NB4 (cell line): ENCODE measurements around the gene MDM2.

ENCODE experiments used
- DNase-seq: peaks from one replicate; pipeline ENCODE4 v3.0.0; 2010; ENCODE audit warnings: low read depth
- H3K4me3 ChIP-seq: one replicate; pipeline ENCODE4 v1.5.1; 2011; ENCODE audit warnings: mild to moderate bottlenecking, low read depth, low read length, moderate library complexity
- MYC ChIP-seq: IDR thresholded peaks from 2 replicates; pipeline ENCODE4 v1.6.1; 2011; ENCODE audit warnings: low read depth, low read length
- POLR2A ChIP-seq: IDR thresholded peaks from 2 replicates; pipeline ENCODE4 v1.6.1; 2011; ENCODE audit warnings: mild to moderate bottlenecking; ENCODE audit not compliant: insufficient read length; ENCODE audit errors: extremely low read depth
- TF ChIP-seq, protein P1 (sequence below): IDR thresholded peaks from one replicate; pipeline ENCODE4 v1.5.1; 2012; ENCODE audit warnings: low read depth, low read length
- TF ChIP-seq, protein P2 (sequence below): IDR thresholded peaks from 2 replicates; pipeline ENCODE4 v1.6.1; 2011; ENCODE audit warnings: low read depth, low read length

Gene MDM2

DNA sequence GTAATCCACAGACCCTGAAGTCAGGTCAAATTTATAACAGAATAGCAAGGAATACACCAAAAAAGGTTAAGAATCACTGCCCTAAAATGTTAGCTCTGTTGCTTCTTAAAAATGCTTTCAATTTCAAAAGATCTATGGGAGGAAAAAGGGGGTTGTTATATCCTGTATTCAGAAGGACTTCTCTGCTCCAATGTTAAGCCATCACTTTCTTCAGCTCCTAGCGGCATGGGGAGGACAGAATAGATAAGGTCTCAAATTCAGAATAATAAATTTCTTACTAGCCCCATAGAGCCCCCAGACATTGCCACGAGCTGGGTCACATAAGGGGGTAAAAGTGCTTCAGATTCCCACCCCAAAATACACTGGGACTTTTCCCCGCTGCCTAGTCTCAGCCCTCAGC lies 75.2 kb downstream of the MDM2 start:
- no peak for TF ChIP-seq MYC
- no peak for TF ChIP-seq POLR2A
- TF ChIP-seq, protein P1, sequence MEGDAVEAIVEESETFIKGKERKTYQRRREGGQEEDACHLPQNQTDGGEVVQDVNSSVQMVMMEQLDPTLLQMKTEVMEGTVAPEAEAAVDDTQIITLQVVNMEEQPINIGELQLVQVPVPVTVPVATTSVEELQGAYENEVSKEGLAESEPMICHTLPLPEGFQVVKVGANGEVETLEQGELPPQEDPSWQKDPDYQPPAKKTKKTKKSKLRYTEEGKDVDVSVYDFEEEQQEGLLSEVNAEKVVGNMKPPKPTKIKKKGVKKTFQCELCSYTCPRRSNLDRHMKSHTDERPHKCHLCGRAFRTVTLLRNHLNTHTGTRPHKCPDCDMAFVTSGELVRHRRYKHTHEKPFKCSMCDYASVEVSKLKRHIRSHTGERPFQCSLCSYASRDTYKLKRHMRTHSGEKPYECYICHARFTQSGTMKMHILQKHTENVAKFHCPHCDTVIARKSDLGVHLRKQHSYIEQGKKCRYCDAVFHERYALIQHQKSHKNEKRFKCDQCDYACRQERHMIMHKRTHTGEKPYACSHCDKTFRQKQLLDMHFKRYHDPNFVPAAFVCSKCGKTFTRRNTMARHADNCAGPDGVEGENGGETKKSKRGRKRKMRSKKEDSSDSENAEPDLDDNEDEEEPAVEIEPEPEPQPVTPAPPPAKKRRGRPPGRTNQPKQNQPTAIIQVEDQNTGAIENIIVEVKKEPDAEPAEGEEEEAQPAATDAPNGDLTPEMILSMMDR, result no peak
- TF ChIP-seq, protein P2, sequence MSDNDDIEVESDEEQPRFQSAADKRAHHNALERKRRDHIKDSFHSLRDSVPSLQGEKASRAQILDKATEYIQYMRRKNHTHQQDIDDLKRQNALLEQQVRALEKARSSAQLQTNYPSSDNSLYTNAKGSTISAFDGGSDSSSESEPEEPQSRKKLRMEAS, result no peak
- no peak overlapping the region for H3K4me3 ChIP-seq
- no peak for DNase-seq

DNA sequence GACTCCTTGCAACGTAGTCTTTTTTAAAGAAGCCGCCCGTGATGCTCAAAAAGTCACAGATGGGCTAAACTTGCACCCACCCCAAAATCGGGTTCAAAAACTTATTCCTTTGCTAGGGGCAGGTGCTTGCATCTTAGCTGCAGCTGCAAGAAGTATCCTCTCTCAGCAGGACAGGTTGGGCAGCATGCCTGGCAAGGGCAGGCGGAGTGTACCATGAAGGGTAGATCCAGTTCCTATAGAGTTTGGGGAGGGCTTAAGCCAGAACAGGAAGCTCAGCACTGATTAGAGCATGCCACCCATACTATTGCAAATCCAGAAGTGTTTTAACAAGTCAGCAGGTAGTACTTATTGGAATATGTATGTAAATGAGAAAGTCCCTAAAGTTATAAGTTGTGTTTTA lies 76.3 kb downstream of the MDM2 start:
- no peak overlapping the region for H3K4me3 ChIP-seq
- no peak for DNase-seq
- TF ChIP-seq MYC, result no peak
- TF ChIP-seq, protein P2, result no peak
- TF ChIP-seq, protein P1, result no peak
- no peak for TF ChIP-seq POLR2A

DNA sequence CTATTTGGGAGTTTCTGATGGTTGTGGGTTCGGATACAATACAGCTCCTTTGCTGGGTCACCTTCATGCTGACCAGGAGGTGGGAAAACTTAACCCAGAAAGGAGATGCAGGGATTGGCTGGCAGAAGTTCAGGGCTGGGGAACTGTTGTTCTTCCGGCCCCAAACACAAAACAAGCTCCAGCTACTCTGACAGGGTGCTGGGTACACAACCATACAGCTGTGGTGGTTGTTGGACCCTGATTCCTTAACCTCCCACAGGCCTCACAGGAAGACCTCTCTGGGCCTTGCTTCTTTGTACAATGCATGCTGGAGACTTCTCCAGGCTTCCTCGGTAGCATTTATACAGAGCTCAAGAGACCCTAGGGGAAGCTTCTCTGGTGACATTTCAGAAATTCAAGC lies 77.4 kb downstream of the MDM2 start:
- DNase-seq, result no peak
- no peak for TF ChIP-seq POLR2A
- TF ChIP-seq, protein P2, result no peak
- TF ChIP-seq, protein P1, result no peak

DNA sequence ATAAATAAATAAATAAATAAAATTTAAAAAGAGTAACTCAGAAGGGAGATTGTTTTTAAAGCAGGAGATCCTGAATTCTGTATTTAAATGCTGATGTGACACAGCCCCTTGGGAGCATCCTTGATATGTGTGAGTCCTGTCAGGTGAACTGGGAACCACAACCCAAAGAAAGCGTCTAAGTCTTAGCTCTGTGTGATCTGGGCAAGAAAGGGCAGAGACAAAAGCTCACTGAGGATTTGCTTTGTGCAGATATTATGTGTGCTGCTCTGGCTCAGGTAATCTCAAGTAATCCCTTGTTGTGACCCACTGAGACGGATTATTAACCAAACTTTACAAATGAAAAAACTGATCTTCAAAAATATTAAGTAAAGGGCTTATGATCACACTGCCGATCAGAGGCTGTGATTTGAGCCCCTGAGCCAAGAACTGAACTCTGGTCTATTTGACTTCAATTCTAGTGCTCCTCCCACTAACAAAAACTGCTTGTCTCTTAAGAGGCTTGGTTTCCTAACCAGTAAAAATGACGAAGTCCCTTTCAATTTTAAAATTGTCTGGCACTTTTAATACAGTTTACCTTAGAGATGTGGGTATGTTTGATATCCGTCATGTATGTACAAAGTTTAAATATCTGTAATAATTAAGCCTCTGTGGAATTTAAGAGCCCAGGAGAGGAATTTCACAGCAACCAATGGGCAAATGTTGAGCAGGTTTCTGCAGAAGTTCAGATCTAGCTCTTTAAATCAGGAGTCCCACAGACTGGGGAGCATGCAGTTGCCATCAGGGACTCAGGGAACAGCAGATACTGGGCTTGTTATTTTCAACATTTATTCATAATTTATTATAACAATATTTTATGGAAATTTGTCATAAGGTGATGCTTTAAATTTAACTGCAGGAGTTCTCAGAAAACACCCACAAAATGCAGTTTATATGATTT lies 78.9 kb downstream of the MDM2 start:
- DNase-seq, result no peak
- TF ChIP-seq, protein P1, result no peak
- no peak for TF ChIP-seq POLR2A
- TF ChIP-seq, protein P2, result no peak
- TF ChIP-seq MYC, result no peak
- H3K4me3 ChIP-seq, result no peak overlapping the region

More for the DNA sequence above, 77.4 kb downstream of the MDM2 start:
- H3K4me3 ChIP-seq, result no peak overlapping the region

DNA sequence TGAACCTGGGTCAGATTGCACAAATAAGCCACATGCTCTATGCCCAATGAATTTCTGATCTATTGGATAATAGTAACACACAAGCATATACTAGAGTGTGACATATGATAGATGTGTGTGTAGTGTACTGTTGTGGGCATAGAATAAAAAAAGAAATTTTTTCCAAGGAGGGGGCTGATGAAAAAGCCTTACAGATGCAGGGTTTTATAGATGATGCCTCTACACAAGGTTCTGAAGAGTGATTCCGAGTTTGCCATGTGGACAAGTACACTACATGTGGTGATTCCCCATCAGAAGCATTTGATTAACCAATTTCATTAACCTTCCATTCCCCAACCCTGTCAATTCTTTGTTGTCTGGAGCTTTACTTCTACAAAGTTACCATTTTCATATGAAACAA lies 79.7 kb downstream of the MDM2 start:
- TF ChIP-seq, protein P1, result no peak
- TF ChIP-seq, protein P2, result no peak
- TF ChIP-seq POLR2A (no peak), MYC (no peak)
- H3K4me3 ChIP-seq, result no peak overlapping the region
- DNase-seq, result no peak
